Naive thymus-derived CD8-positive, alpha-beta T cell (primary cell): ENCODE data around the gene TRIM29. TPM values are rescaled to one million over a fixed set of nuclear protein-coding genes. Genes with fewer than 3 reads are reported as not detected.

Experiments
- ATAC-seq, 2 donors: fragments of 150-1000 bp; cut with Tn5 transposase in 1 of 2; sonication (Bioruptor Pico), chemical (Tn5 transposase) in 1 of 2; 1 replicate in 1 of 2; 2 replicates in 1 of 2; pipeline ENCODE4 v1.10.0; 2021; ENCODE audit warnings: mild to moderate bottlenecking in 2 of 2, moderate library complexity in 2 of 2
- POLR2A ChIA-PET: fragments of 350-600 bp; sonication (Branson Sonifier 250); formaldehyde crosslinking; loops from one replicate; lab custom pipeline; 2021; ENCODE audit warnings: antibody characterized with exemption; lab: Charles Lee
- DNase-seq, 10 donors: peaks; one replicate each; pipeline versions ENCODE4 v3.0.0 to v3.0.0-alpha.2; 2020 to 2022
- H3K27ac Mint-ChIP-seq, 10 donors: one replicate each; pipeline ENCODE4 v1.8.0; 2020 to 2022; ENCODE audit warnings: mild to moderate bottlenecking in 10 of 10, mixed read lengths in 10 of 10, moderate library complexity in 4 of 10, inconsistent platforms in 1 of 10
- H3K27me3 Mint-ChIP-seq, 5 donors: one replicate each; pipeline ENCODE4 v1.8.0; 2021 to 2022; ENCODE audit warnings: mixed read lengths in 5 of 5
- H3K36me3 Mint-ChIP-seq, 3 donors: one replicate each; pipeline ENCODE4 v1.8.0; 2020 to 2022; ENCODE audit warnings: mixed read lengths in 3 of 3, mild to moderate bottlenecking in 2 of 3, inconsistent platforms in 1 of 3
- H3K4me1 Mint-ChIP-seq, 4 donors: one replicate each; pipeline ENCODE4 v1.8.0; 2021 to 2022; ENCODE audit warnings: mixed read lengths in 4 of 4
- H3K4me3 Mint-ChIP-seq, 10 donors: one replicate each; pipeline ENCODE4 v1.8.0; 2020 to 2022; ENCODE audit warnings: mild to moderate bottlenecking in 10 of 10, mixed read lengths in 10 of 10, moderate library complexity in 6 of 10, inconsistent platforms in 1 of 10
- H3K9me3 Mint-ChIP-seq, 9 donors: one replicate each; pipeline ENCODE4 v1.8.0; 2020 to 2022; ENCODE audit warnings: mixed read lengths in 9 of 9, mild to moderate bottlenecking in 3 of 9, inconsistent platforms in 1 of 9, moderate library complexity in 1 of 9
- polyA plus RNA-seq, 3 donors: library from polyadenylated mRNA; unstranded; fragments of 300-500 nt; fragmentation: Illumina TruSeq; gene quantifications; one replicate each; pipeline ENCODE4 v1.2.3, GENCODE V29; 2021
- total RNA-seq, 8 experiments: library from RNA in 2 of 8; stranded (reverse) in 2 of 8; gene quantifications; one replicate each; pipeline ENCODE4 v1.2.3 and lab custom pipeline; 2021 to 2026

The TRIM29 gene, protein sequence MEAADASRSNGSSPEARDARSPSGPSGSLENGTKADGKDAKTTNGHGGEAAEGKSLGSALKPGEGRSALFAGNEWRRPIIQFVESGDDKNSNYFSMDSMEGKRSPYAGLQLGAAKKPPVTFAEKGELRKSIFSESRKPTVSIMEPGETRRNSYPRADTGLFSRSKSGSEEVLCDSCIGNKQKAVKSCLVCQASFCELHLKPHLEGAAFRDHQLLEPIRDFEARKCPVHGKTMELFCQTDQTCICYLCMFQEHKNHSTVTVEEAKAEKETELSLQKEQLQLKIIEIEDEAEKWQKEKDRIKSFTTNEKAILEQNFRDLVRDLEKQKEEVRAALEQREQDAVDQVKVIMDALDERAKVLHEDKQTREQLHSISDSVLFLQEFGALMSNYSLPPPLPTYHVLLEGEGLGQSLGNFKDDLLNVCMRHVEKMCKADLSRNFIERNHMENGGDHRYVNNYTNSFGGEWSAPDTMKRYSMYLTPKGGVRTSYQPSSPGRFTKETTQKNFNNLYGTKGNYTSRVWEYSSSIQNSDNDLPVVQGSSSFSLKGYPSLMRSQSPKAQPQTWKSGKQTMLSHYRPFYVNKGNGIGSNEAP
- not detected for total RNA-seq
- polyA plus RNA-seq = not detected
- total RNA-seq (lab: John Stamatoyannopoulos, UW) = 0 to 0.09 (median 0) reads per million in 6 experiments

DNA sequence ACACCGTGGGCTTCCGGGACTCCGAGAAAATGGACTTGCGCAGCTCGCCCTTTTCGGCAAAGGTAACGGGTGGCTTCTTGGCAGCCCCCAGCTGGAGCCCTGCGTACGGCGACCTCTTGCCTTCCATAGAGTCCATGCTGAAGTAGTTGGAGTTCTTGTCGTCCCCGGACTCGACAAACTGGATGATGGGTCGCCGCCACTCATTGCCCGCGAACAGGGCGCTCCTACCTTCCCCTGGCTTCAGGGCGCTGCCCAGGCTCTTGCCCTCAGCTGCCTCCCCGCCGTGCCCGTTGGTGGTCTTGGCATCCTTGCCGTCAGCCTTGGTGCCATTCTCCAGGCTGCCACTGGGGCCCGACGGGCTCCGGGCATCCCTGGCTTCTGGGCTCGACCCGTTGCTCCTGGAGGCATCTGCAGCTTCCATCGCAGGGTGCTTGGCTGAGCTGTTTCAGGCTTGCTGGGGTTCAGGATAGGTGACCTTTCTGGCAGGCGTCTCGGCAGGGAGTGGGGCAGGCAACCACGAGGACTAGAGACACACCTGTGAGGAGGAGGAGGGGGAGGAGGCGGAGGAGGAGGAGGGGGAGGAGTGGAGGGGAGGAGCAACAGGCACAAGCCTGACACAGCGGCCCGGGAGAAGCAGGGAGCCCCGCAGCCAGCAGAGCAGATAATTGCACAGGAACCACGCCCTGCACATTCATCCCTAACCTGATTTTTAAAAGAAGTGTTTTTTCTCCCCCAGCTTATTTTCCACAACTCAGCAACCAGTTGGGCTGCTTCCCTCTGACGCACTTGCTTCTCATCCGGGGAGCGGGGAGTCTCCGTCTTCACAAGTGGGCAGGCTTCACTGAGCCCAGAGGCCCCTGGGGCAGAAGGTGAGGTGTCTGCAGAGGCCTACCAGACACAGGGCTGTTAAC, at the start of gene TRIM29:
TSS of gene TRIM29 (minus strand) at position 503 of the 911 bp plus-strand sequence. CDS start at position 421, 82 bp downstream.
- no peak within 1 kb of the TSS for H3K27ac Mint-ChIP-seq
- H3K27me3 Mint-ChIP-seq = peaks cover 3 to 20% (median 12%) of the 10 kb centered on the region in 5 donors
- ATAC-seq (no peak), DNase-seq (peak in 2 of 10 donors; percentile 14 to 59)
- no peaks in the 10 kb centered on the region for H3K36me3 Mint-ChIP-seq
- H3K4me1 Mint-ChIP-seq = no peaks in the 10 kb centered on the region
- POLR2A ChIA-PET = no interaction called here
- H3K4me3 Mint-ChIP-seq = no peak within 1 kb of the TSS
- no peaks in the 10 kb centered on the region for H3K9me3 Mint-ChIP-seq

DNA sequence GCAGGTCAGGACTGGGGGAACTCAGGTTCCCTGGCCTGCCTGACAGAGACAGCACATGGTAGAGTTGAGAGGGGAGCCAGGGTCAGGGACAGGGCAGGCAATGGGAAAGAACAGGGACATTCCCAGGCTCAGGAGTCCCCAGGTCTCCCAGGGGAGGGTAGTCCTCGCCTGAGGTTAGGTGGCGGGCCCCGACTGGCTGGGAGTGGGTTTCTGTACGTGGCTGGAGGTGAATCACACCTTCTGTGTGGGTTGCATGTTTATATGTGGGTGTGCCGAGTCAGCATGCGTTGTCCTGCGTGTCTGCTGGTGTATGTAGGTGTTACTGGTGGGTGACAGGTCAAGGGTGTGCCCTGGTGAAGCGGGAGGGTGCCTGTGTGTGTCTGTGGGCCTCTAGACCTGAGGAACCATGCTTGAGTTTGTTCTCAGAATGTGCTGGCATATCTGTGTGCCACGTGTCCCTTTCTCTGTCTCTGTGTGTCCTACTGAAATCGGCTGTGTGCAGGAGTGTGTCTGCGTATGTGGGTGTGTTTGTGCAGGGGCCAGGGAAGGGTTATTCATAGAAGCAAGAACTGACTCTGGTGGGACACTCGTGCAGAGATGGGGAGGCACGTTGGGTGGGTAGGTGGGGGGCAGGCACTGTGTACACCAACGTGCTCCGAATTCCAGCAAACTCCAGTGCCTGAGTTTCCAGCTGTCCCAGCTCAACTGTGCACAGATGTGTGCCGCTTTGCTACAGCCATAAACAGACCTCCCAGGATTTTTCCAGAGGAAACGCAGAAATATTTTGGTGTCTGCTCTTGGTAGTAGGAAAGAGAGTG, 49.1 kb upstream of the TRIM29 start:
- ATAC-seq = no peak
- H3K27ac Mint-ChIP-seq = peak overlapping the region in 1 of 10 donors; percentile 40
- H3K4me1 Mint-ChIP-seq = peaks cover 0 to 5% (median 2%) of the 10 kb centered on the region in 4 donors
- no peak for DNase-seq
- H3K9me3 Mint-ChIP-seq = no peaks in the 10 kb centered on the region
- POLR2A ChIA-PET = no interaction called here
- H3K4me3 Mint-ChIP-seq = no peak overlapping the region
- H3K36me3 Mint-ChIP-seq = peaks cover 0 to 2% (median 0%) of the 10 kb centered on the region in 3 donors
- H3K27me3 Mint-ChIP-seq = peaks cover 3 to 15% (median 7%) of the 10 kb centered on the region in 5 donors

DNA sequence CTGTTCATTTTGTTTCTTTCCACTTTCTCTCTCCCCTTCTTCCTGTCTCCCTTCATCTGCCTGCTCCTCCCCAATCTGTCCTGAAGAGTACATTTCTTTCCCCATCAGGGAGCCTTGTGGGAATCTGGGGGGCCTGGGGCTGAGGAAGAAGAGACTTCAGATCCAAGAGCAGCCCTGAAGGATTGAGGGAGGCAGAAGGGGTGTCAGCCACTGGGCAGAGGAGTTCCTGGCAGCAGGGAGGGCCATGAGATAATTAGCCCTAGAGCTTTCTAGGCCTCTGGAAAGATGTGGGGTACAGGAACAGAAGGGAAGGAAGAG, 48.5 kb upstream of the TRIM29 start:
- peaks cover 0 to 6% (median 2%) of the 10 kb centered on the region in 4 donors for H3K4me1 Mint-ChIP-seq
- H3K36me3 Mint-ChIP-seq = peaks cover 0 to 2% (median 0%) of the 10 kb centered on the region in 3 donors
- peaks cover 3 to 13% (median 8%) of the 10 kb centered on the region in 5 donors for H3K27me3 Mint-ChIP-seq
- H3K9me3 Mint-ChIP-seq = no peaks in the 10 kb centered on the region
- ATAC-seq = no peak
- POLR2A ChIA-PET = no interaction called here
- no peak for DNase-seq
- no peak overlapping the region for H3K4me3 Mint-ChIP-seq
- peak overlapping the region in 3 of 10 donors; percentile 25 to 66 (median 40) for H3K27ac Mint-ChIP-seq

DNA sequence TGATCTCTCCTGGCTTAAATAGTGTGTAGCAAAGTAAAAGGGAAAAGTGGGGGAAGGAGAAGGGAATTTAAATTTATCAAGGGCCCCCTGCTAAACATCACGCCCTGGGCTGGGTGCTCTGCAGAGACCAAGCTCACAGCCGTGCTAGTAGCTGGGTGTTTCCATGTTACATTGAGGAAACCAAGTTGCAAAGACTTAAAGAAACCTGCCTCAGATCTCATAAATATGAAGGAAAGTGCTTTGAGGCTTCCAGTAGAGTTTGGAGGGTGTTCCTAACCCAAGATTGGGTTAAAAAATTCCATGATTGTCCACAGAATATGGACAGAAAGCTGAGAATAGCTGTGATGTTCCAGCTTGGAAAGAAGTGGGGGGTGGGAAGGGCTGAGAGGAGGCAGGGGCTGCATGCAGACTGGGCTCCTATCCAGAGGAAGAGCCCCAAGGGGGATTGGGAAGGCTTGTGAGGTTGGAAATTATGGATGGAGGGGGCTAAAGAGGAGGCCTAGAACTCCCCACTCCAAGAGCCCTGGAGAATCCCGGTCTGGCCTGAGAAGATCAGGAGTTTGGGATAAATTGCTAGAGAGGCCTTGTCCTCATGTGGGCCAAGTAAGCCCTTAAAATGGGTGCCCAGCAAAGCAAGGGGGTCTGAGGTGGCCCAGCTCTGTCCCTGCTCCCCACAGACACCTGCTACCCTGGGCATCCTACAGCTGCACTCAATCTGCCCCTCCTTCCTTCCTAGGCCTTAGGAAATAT, 48.0 kb upstream of the TRIM29 start:
- Mint-ChIP-seq H3K27ac (peak overlapping the region in 1 of 10 donors; percentile 40), H3K27me3 (peaks cover 3 to 13% (median 8%) of the 10 kb centered on the region in 5 donors), H3K4me1 (peaks cover 0 to 6% (median 2%) of the 10 kb centered on the region in 4 donors), H3K9me3 (no peaks in the 10 kb centered on the region), H3K4me3 (no peak overlapping the region), H3K36me3 (peaks cover 0 to 2% (median 0%) of the 10 kb centered on the region in 3 donors)
- DNase-seq (no peak), ATAC-seq (no peak)
- POLR2A ChIA-PET = no interaction called here

DNA sequence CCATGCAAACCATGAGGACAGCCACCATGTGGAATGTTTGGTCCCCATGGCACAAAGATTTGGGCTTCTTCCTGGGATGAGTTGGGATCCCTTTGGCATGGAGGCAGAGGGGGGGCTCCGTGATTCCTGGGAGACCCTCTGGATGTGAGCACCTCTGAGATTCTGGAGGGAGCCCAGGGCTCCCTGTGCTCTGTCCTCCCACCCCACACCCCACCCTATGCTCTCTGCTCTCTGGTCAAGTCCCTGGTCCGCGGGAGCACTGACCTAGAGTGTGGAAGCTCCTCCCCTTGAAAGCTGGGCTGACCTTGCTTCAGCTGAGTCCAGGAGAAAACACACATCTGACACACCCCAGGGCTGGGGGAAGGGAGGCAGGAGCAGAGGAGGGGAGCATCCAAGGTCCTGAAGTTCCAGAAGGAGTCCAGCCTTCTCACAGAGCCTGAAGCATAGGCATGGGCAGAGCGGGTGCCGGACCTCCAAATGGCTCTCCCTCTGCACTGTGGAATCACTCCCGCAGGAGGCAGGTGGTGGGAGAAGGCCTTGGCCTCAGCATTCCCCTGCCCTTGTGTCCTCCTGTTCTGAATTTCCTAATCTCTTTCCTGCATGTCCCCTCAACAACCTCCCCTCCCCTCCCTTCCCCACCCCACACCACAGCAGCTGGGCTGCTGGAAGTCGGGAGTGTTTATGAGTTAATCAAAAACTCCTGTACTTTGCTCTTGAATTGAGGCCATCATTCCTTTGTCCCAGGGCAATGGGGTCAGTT, 47.2 kb upstream of the TRIM29 start:
- Mint-ChIP-seq H3K27me3 (peaks cover 3 to 13% (median 8%) of the 10 kb centered on the region in 5 donors), H3K4me3 (no peak overlapping the region), H3K36me3 (peaks cover 0 to 2% (median 0%) of the 10 kb centered on the region in 3 donors), H3K4me1 (peaks cover 0 to 6% (median 2%) of the 10 kb centered on the region in 4 donors), H3K9me3 (no peaks in the 10 kb centered on the region), H3K27ac (no peak overlapping the region)
- POLR2A ChIA-PET = no interaction called here
- no peak for ATAC-seq
- no peak for DNase-seq

DNA sequence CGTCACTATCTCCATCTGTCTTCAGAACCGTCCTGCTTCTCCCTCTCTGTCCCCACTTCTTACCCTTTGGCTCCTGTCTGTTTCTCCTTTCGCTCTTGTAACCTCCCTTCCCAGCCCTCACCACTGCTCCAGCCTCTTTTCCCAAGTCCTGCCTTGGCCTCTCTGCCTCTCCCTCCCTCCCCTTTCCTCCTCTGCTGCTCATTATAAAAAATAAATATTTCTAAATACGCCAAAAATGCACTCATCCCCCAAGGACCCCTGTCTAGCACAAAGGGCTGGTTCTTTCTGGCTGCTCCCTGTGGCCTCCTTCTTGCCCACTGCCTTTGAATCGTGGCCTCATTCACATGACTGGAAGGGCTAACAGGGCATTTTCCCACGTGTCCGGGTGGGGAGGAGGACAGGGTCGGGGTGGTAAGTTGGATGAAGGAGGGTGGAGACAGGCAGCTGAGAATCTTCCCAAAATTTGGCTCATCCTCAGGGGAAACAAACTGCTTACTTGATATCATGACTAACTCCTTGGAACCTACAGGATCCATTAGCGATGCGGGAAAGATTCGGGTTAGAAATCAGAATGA, 46.5 kb upstream of the TRIM29 start:
- Mint-ChIP-seq H3K27ac (no peak overlapping the region), H3K36me3 (peaks cover 0 to 2% (median 0%) of the 10 kb centered on the region in 3 donors), H3K4me3 (no peak overlapping the region), H3K27me3 (peaks cover 3 to 13% (median 9%) of the 10 kb centered on the region in 5 donors), H3K9me3 (no peaks in the 10 kb centered on the region), H3K4me1 (peaks cover 0 to 6% (median 2%) of the 10 kb centered on the region in 4 donors)
- no peak for DNase-seq
- POLR2A ChIA-PET = no interaction called here
- no peak for ATAC-seq

DNA sequence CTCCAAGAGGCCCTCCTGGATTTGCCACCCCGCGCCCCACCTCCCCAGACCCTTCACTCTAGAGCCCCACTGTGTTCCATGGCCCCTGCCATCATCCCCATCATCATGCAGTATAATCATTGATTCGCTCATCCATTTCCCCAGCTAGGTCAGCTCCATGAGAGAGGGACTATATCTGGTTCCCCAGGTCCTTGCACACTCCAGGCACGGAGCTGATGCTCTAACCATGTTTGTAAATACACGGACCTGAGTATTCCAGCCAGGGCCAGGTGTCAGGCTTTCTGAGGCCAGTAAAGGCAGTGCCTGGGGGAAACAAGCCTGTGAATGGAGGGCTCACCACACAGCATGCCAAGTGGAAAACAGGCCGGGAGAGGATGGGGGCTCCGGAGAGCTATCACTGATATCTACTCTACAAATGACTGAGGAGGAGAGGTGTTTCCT, 45.8 kb upstream of the TRIM29 start:
- H3K27me3 Mint-ChIP-seq = peaks cover 3 to 13% (median 9%) of the 10 kb centered on the region in 5 donors
- H3K4me1 Mint-ChIP-seq = peaks cover 0 to 6% (median 2%) of the 10 kb centered on the region in 4 donors
- POLR2A ChIA-PET = no interaction called here
- no peaks in the 10 kb centered on the region for H3K9me3 Mint-ChIP-seq
- peak overlapping the region in 1 of 10 donors; percentile 39 for H3K27ac Mint-ChIP-seq
- no peak overlapping the region for H3K4me3 Mint-ChIP-seq
- H3K36me3 Mint-ChIP-seq = peaks cover 0 to 2% (median 0%) of the 10 kb centered on the region in 3 donors
- no peak for DNase-seq
- no peak for ATAC-seq

DNA sequence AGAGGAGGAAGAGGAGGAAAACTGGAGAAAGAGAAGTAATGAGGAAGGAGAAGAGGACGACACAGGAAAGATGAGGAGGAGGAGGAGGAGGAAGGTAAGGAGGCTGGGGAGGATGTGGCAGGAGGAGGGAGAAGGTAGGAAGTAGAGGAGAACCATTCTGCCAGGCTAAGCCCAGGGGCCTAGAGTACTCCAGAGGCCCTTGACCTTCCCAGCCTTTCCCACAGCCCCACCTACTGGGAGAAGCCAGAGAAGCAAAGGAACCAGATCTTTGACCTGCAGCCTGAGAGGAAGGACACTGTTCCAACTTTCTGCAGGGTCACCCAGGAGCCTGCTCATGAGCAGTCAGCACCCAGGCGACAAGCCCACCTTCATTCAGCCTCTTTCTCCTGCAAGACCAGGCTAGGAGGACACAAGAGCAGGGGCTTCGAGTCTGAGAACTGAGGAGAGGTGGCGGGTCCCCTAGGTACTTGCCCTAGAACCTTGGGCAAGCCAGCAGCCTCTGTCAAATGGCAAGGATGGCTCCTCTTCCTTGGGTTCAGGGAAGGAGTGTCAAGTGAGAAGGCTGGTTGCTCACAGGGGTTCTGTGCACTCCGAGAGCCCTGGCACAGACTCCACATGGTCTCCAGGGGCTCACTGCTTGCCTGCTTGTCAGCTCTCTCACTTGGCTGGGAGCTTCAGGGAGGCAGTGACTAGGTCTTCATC, 45.0 kb upstream of the TRIM29 start:
- DNase-seq (no peak), ATAC-seq (no peak)
- Mint-ChIP-seq H3K9me3 (no peaks in the 10 kb centered on the region), H3K4me3 (no peak overlapping the region), H3K27ac (no peak overlapping the region), H3K27me3 (peaks cover 3 to 13% (median 9%) of the 10 kb centered on the region in 5 donors), H3K36me3 (peaks cover 0 to 2% (median 0%) of the 10 kb centered on the region in 3 donors), H3K4me1 (peaks cover 0 to 6% (median 2%) of the 10 kb centered on the region in 4 donors)
- POLR2A ChIA-PET = no interaction called here

DNA sequence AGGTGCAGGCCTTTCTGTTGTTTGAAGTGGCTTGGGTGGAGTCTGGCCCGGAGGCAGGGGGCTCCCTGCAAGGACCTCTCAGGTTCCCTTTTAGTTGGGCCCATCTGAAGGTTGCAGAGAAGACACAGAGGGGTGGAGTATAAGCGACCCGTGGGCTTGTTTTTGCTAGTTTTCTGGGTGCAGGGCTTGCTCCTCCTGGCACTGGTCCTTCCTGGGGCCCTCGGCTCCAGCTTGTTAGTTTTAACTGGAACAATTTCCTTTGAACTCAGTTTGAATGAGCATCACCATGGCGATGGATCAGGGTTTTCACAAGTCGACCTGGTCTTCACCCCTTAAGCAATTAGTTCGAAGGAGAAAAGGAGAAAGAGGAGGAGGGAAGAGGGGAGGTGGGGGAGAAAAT, 44.5 kb upstream of the TRIM29 start:
- Mint-ChIP-seq H3K9me3 (no peaks in the 10 kb centered on the region), H3K4me1 (peaks cover 0 to 6% (median 2%) of the 10 kb centered on the region in 4 donors), H3K27ac (no peak overlapping the region), H3K36me3 (peaks cover 0 to 2% (median 0%) of the 10 kb centered on the region in 3 donors), H3K27me3 (peaks cover 3 to 13% (median 9%) of the 10 kb centered on the region in 5 donors), H3K4me3 (no peak overlapping the region)
- no peak for ATAC-seq
- POLR2A ChIA-PET = no interaction called here
- DNase-seq = no peak

DNA sequence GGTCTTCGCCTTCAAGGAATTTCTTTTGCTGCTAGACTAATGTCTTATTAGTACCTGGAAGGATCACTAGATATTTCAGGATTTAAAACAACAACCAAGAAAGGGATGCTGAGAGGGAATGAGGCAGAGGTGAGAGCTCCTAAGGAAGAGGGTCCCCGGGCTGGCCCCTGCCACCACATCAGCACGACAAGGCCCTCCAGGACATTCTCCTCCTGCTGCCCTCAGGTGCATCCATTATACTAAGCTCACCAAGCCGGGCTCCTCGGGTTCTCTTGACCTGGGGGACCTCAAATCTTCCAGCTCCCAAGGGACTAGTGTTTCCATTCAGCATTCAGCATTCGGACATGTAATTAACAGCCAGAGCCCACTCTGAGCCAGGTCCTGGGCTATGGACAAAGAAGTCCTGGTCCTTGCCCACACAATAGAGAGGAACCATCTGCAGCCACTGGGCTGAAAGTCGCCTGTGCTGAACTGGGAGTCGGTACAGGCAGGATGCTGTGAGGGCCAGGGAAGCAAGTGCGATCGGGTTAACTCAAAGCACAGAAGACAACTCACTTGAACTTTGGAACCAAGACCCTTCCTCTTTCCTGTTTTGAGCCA, 43.6 kb upstream of the TRIM29 start:
- DNase-seq = no peak
- Mint-ChIP-seq H3K9me3 (no peaks in the 10 kb centered on the region), H3K4me3 (no peak overlapping the region)

More for the DNA sequence above, 43.6 kb upstream of the TRIM29 start:
- Mint-ChIP-seq H3K27ac (no peak overlapping the region), H3K27me3 (peaks cover 3 to 8% (median 6%) of the 10 kb centered on the region in 5 donors), H3K4me1 (peaks cover 0 to 4% (median 2%) of the 10 kb centered on the region in 4 donors), H3K36me3 (peaks cover 0 to 2% (median 0%) of the 10 kb centered on the region in 3 donors)
- no peak for ATAC-seq
- POLR2A ChIA-PET = no interaction called here
